Measurements from ENCODE around the gene ACKR2.

DNA sequence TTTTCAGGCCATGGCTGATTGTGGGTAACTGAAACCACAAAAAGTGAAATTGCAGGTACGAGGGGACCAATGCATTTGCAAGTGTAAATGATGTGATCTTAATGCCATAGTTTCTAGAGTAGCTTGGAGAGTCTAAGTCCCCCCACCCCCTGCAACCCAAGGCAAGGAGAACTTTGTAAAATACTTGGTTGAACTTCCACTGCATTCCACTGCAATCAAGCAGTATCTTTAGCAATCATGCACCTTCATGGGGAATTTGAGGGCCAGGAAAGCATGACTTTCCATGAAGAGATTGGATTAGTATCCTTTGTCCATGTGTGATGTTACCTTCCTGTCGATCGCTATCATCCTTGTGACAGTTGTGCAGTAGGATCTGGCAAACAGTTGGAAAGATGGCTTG is 77.8 kb downstream of the ACKR2 start:
- TF ChIP-seq, protein P1, sequence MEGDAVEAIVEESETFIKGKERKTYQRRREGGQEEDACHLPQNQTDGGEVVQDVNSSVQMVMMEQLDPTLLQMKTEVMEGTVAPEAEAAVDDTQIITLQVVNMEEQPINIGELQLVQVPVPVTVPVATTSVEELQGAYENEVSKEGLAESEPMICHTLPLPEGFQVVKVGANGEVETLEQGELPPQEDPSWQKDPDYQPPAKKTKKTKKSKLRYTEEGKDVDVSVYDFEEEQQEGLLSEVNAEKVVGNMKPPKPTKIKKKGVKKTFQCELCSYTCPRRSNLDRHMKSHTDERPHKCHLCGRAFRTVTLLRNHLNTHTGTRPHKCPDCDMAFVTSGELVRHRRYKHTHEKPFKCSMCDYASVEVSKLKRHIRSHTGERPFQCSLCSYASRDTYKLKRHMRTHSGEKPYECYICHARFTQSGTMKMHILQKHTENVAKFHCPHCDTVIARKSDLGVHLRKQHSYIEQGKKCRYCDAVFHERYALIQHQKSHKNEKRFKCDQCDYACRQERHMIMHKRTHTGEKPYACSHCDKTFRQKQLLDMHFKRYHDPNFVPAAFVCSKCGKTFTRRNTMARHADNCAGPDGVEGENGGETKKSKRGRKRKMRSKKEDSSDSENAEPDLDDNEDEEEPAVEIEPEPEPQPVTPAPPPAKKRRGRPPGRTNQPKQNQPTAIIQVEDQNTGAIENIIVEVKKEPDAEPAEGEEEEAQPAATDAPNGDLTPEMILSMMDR (IDR thresholded peaks at IDR 0.05): no peak
- TF ChIP-seq POLR2A (IDR thresholded peaks at IDR 0.05): no peak

Data from thyroid gland (tissue), 4 donors.